HG02678 (cell line): Measurements from ENCODE around the gene RNF181.
"Not testable (repeated sequence)": the region's sequence is repeated elsewhere in the genome, so short reads cannot be mapped to it uniquely, and the experiment has no call there.

Source experiments
- ATAC-seq: cut with Tn5 transposase; IDR thresholded peaks from one replicate; pipeline ENCODE4 v1.9.1; 2021; ENCODE audit warnings: mild to moderate bottlenecking, moderate library complexity; ENCODE audit not compliant: unreplicated experiment

Gene RNF181

GRCh38 chr2:85611705-85612587 is 16.4 kb downstream of the RNF181 start, which contains the start of gene C2orf68:
TSS of gene C2orf68 (minus strand) at chr2:85612066. CDS start at chr2:85611984, 82 bp downstream.
- peak; percentile 74 for ATAC-seq

- no peak for ATAC-seq
Measured at GRCh38 chr2:85613717-85614515, 18.4 kb downstream of the RNF181 start.

GRCh38 chr2:85614757-85615156 is 19.2 kb downstream of the RNF181 start:
- not testable (repeated sequence) for ATAC-seq

DNA sequence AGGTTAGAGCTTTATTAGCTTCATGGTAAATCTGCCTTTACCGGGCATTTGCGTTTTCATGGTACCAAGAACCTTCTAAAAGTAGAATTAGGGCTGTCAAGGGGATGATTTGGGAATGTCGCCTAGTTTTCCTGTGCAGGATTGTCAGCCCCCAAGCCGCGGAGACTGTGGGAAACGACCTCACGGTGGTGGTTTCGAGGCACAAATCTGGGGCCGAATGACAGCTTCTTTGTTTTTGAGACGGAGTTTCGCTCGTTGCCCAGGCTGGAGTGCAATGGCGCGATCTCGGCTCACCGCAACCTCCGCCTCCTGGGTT is 19.8 kb downstream of the RNF181 start:
- no peak for ATAC-seq

- ATAC-seq = not testable (repeated sequence)
Measured at GRCh38 chr2:85617723-85618122, 22.2 kb downstream of the RNF181 start.

DNA sequence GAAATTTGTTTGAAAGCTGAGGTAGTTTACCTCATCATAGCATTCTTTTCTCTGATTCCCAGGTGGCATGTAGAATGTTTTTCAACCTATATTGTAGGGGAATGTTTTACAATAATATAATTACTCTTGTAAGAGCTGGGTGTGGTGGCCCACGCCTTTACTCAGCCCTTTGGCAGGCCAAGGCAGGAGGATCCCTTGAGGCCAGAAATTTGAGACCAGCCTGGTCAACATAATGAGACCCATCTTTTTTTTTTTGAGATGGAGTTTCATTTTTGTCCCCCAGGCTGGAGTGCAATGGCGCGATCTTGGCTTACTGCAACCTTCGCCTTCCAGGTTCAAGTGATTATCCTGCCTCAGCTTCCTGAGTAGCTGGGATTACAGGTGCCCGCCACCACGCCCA is 24.1 kb downstream of the RNF181 start:
- no peak for ATAC-seq

DNA sequence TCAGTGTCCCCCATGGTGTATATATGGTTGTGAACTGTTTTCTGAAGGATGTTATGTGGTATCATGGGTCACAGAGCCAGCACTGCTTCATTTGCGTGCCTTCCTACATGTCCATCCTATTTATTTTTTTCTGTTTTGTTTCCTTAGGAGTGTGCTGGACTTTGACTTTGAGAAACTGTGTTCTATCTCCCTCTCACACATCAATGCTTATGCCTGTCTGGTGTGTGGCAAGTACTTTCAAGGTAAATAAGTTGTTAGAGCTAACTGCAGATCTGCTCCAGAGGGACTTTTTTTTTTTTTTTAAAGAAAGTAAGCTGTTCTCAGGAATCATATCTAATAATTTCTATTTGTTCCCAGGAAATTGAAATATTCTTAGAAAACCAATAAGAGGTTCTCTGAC is 25.8 kb downstream of the RNF181 start:
- ATAC-seq = no peak

DNA sequence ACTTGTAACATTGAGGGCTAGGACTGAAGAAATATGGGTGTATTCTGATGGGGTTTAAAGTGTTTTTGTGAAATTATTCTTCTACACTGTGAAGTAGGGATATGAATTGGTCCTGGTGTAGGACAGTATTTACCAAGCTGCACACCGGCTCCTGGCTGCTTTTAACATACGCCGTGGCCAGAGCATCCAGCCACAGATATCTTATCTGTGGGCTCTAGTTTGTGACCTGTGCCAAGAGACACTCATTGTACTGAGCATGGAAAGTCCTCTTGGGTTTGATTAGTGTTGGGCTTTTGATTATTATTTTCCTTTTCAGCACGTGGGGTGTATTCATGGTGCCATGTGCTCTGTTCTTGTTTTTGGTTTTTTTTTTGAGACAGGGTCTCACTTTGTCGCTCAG is 28.4 kb downstream of the RNF181 start:
- no peak for ATAC-seq

DNA sequence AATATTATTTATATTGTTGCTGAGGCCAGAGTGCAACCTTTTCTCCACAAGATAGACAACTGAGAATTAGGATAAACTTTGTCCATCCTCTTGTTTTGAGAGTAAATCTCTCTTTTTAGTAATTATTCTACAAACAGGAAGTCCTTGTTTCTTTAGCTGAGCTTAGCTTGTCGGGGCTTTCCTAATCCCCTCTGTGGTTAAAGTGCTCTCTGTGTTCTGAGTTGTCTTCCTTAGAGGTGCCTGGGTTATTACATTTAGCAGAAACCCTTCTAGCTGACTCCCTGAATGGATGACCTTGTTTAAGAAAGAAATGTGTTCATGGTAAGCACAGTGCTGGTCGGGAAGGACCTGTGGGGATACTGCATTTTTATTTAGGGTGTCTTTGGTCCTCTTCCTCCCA is 33.1 kb downstream of the RNF181 start:
- peak; percentile 62 for ATAC-seq

DNA sequence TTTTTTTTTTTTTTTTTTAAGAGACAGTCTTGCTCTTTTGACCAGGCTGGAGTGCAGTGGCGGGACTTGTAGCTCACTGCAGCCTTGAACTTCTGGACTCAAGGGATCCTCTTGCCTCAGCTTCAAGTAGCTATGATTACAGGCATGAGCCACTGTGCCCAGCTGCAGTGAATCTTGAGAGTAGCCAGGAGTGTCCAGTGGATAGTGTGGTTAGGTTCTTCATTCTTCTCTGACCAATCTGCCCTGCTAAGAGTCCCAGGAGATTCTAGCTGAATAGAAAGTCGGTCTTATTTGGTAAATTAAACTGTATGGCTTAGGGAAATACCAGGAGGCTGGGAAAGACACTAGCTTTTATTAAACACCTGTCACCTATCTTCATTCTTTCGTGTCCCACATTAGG is 35.8 kb downstream of the RNF181 start:
- ATAC-seq = no peak

- no peak for ATAC-seq
Measured at GRCh38 chr2:85635011-85635410, 39.5 kb downstream of the RNF181 start.

- ATAC-seq = no peak
Measured at GRCh38 chr2:85635636-85636035, 40.1 kb downstream of the RNF181 start.

DNA sequence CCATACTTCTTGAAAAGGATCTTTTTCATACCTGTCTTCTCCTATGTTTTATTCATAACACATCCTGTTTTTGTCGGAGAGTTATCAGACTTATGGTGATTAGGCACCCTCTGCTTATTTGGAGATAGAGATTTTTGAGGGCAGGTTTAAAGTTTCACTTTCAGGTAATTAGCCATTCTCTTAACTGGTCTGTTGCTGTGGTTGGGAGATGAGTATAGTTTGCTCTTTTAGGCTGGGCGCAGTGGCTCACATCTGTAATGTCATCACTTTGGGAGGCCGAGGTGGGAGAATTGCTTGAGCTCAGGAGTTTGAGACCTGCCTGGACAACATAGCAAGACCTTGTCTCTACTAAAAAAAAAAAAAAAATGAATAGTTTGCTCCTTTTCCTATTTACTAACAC is 47.2 kb downstream of the RNF181 start:
- ATAC-seq = peak; percentile 81

- no peak for ATAC-seq
Measured at GRCh38 chr2:85644909-85645308, 49.4 kb downstream of the RNF181 start.

DNA sequence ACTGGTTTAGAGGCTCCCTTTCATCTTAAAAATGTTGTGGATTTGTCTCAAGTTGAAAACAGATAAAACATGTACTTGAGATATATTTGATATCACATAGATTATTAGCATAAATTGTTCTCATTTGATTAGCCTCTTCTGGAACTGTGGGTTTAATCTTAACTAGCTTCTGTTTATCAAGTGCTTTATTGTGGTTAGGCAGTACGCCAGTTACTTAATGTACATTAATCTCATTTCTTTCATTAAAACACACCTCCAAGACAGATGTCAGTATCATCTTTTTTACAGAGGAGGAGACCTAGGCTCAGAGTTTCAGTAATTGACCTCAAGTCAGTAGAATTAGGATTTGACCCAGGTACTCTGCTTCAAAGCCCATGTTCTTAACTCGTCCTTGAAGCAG is 50.6 kb downstream of the RNF181 start:
- no peak for ATAC-seq
